ENCODE results near the gene VMO1. TPM values are rescaled to one million over a fixed set of nuclear protein-coding genes. Genes with fewer than 3 reads are reported as not detected.

VMO1 gene
- total RNA-seq, 4 donors from 2014 or later = 1.4 to 7.2 (median 3.8) TPM; not detected in 1

DNA sequence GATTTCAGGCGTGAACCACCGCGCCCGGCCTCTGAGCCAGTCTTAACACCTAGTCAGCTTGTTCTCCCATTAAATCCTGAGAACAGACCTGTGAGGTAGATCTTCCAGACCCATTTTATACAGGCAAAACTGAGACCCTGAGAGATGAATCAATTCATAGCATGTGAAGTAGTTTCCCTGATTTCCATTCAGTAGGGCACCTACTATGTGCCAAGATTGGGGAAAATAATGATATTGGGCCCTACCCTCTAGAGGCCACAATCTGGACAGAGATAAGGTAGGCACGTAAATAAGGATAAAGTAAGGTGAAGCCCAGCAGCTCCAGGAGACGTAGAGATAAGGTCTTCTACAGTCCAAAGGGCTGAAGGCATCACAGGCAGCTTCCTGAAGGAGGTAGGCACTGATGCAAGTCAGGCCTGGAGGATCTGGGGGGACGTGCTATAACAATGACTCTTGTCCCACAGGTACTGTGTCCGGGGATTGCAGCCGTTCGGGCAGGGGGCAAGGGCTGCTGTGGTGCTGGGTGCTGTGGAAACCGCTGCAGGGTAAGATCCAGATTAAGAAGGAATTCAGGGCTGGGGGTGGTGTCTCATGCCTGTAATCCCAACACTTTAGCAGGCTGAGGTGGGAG lies 5.7 kb downstream of the VMO1 start:
- in situ Hi-C loops (cut with MboI; ENCODE audit: low sequenced_read_pairs in 4 of 4) (loop anchor here (10.0 to 25.0 kb wide), 3 partner anchors 46 to 107 kb away; partner anchors contain the start of genes C17orf107 (in 2 of the 4), CXCL16 (in 1 of the 4), MED11 (in 1 of the 4) and ZMYND15 (in 1 of the 4)), intact Hi-C loops (cut with DNase I; ENCODE audit: low total_unique reads) (no loop called here)
- Histone ChIP-seq H3K27me3 (peaks cover 36 to 47% (median 45%) of the 10 kb centered on the region in 3 donors), H3K9me3 (no peaks in the 10 kb centered on the region), H3K27ac (no peak overlapping the region), H3K4me3 (no peak overlapping the region), H3K36me3 (no peaks in the 10 kb centered on the region), H3K4me1 (peaks cover 3 to 4% of the 10 kb centered on the region in 2 donors)
- ATAC-seq = no peak
- TF ChIP-seq POLR2A (IDR thresholded peaks at IDR 0.05) (no peak), CTCF (IDR thresholded peaks at IDR 0.05 in 4 of 5, conservative IDR thresholded peaks at IDR 0.05 in 1 of 5) (no peak)
- no peak for DNase-seq

DNA sequence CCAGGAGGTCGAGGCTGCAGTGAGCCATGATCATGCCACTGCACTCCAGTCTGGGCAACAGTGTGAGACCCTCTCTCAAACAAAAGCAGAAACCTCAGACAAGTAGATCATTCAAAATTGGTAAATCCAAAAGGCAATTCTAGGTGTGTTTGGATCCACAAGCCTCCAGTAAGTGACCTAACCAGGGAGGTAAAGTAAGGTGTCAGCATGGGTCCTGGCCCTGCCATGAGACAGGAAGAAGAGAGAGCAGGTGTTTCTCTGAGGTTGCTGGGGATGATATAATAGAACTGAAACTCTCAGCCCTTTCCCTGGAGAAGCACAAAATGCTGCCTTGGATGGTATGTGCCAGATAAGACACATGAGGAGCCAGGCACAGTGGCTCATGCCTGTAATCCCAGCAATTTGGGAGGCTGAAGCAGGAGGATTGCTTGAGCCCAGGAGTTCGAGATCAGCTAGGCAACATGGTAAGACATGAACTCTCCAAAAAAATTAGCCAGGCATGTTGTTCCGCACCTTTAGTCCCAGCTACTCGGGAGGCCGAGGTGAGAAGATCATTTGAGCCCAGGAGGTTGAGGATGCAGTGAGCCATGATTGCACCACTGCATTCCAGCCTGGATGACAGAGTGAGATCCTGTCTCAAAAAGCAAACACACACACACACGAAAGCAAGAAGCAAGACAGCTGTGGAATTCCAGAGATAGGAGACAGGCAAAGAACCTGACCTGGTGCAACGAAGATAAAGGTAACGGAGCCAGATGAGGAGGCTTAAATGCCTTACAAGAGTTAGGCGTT lies 8.0 kb downstream of the VMO1 start:
- in situ Hi-C loops (cut with MboI; ENCODE audit: low sequenced_read_pairs in 4 of 4) = loop anchor here in 2 of 4 donors (25.0 kb wide), 1 partner anchor 109 kb away; the partner anchor contains the start of gene C17orf107 (in 2 of the 2)
- peaks cover 18 to 27% (median 24%) of the 10 kb centered on the region in 3 donors for H3K27me3 ChIP-seq
- no peaks in the 10 kb centered on the region for H3K36me3 ChIP-seq
- no peaks in the 10 kb centered on the region for H3K9me3 ChIP-seq
- no peak overlapping the region for H3K27ac ChIP-seq
- no peak overlapping the region for H3K4me3 ChIP-seq
- DNase-seq (no peak), ATAC-seq (no peak)
- H3K4me1 ChIP-seq = no peaks in the 10 kb centered on the region
- intact Hi-C loops (cut with DNase I; ENCODE audit: low total_unique reads) = no loop called here
- no peak for TF ChIP-seq POLR2A (IDR thresholded peaks at IDR 0.05)
- TF ChIP-seq CTCF (IDR thresholded peaks at IDR 0.05 in 4 of 5, conservative IDR thresholded peaks at IDR 0.05 in 1 of 5) = no peak

GRCh38 chr17:4772235-4772613 lies 13.9 kb downstream of the VMO1 start:
- Histone ChIP-seq H3K4me1 (no peaks in the 10 kb centered on the region), H3K36me3 (no peaks in the 10 kb centered on the region), H3K9me3 (no peaks in the 10 kb centered on the region), H3K27me3 (peaks cover 8 to 12% (median 10%) of the 10 kb centered on the region in 3 donors), H3K27ac (no peak overlapping the region), H3K4me3 (no peak overlapping the region)
- TF ChIP-seq CTCF (IDR thresholded peaks at IDR 0.05 in 4 of 5, conservative IDR thresholded peaks at IDR 0.05 in 1 of 5) (no peak), POLR2A (IDR thresholded peaks at IDR 0.05) (no peak)
- no peak for DNase-seq
- no peak for ATAC-seq
- intact Hi-C loops (cut with DNase I; ENCODE audit: low total_unique reads) (no loop called here), in situ Hi-C loops (cut with MboI; ENCODE audit: low sequenced_read_pairs in 4 of 4) (no loop called here)

DNA sequence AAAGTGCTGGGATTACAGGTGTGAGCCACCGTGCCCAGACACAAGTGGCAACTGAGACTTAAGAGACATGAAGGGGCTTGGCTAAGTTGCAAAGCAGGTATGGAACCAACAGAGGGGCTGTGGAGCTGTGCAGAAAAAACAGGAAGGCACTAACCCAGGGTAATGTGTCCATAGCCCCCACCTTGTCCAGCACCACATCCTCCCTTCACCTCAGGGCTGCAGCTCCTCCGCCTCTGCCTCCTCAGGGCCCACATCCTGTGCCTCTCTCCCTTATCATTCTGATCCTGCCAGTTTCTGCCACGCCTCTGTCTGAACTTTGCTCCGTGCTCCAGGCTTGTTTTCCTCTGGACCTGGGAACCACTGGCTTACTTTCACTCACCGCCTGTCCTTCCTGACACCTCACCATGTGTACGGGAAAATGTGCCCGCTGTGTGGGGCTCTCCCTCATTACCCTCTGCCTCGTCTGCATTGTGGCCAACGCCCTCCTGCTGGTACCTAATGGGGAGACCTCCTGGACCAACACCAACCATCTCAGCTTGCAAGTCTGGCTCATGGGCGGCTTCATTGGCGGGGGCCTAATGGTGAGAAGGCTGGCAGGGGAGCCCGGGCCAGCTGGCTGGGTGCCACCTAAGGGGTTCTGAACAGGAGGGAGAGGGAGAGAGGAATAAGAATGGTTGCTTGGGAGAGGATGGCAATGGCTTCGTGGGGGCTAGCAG lies 14.5 kb downstream of the VMO1 start, which contains the start of gene TM4SF5:
Gene TM4SF5 (plus strand): TSS at position 368 of the 716 bp plus-strand sequence. CDS start 37 bp downstream, at position 405.
- Histone ChIP-seq H3K27me3 (peaks cover 8 to 12% (median 10%) of the 10 kb centered on the region in 3 donors), H3K27ac (no peak within 1 kb of the TSS), H3K4me1 (no peaks in the 10 kb centered on the region), H3K4me3 (no peak within 1 kb of the TSS), H3K36me3 (no peaks in the 10 kb centered on the region), H3K9me3 (no peaks in the 10 kb centered on the region)
- intact Hi-C loops (cut with DNase I; ENCODE audit: low total_unique reads) = no loop called here
- TF ChIP-seq CTCF (IDR thresholded peaks at IDR 0.05 in 4 of 5, conservative IDR thresholded peaks at IDR 0.05 in 1 of 5) (no peak), POLR2A (IDR thresholded peaks at IDR 0.05) (no peak)
- ATAC-seq (no peak), DNase-seq (no peak)
- in situ Hi-C loops (cut with MboI; ENCODE audit: low sequenced_read_pairs in 4 of 4) = no loop called here
